Kidney capillary endothelial cell (primary cell): Measurements from ENCODE around the gene ADAM12.

ENCODE experiments used
- DNase-seq: peaks from one replicate; pipeline ENCODE4 v3.0.0-alpha.2; 2018; ENCODE audit warnings: low spot score

Gene ADAM12

GRCh38 chr10:126083009-126083408 is 305.3 kb downstream of the ADAM12 start:
- no peak for DNase-seq

- no peak for DNase-seq
Observed at GRCh38 chr10:126081841-126082466, 306.3 kb downstream of the ADAM12 start.

GRCh38 chr10:126080879-126081411 is 307.3 kb downstream of the ADAM12 start:
- peak; percentile 81 for DNase-seq

- DNase-seq, result no peak
Observed at GRCh38 chr10:126080291-126080825, 307.9 kb downstream of the ADAM12 start.

GRCh38 chr10:126075009-126075408 is 313.3 kb downstream of the ADAM12 start:
- DNase-seq, result peak; percentile 65

- no peak for DNase-seq
Observed at GRCh38 chr10:126074291-126074690, 314.0 kb downstream of the ADAM12 start.

- no peak for DNase-seq
Observed at GRCh38 chr10:126073606-126074005, 314.7 kb downstream of the ADAM12 start.

- no peak for DNase-seq
Observed at GRCh38 chr10:126072622-126073021, 315.7 kb downstream of the ADAM12 start.

GRCh38 chr10:126070476-126071215 is 317.6 kb downstream of the ADAM12 start:
- no peak for DNase-seq

- no peak for DNase-seq
Observed at GRCh38 chr10:126068322-126068721, 320.0 kb downstream of the ADAM12 start.

- DNase-seq, result no peak
Observed at GRCh38 chr10:126066456-126066855, 321.8 kb downstream of the ADAM12 start.

- DNase-seq, result no peak
Observed at GRCh38 chr10:126065751-126066377, 322.4 kb downstream of the ADAM12 start.

GRCh38 chr10:126064512-126064911 is 323.8 kb downstream of the ADAM12 start:
- no peak for DNase-seq

GRCh38 chr10:126063353-126063791 is 324.9 kb downstream of the ADAM12 start:
- no peak for DNase-seq

GRCh38 chr10:126062131-126063032 is 325.9 kb downstream of the ADAM12 start:
- DNase-seq, result peak; percentile 98

- DNase-seq, result no peak
Observed at GRCh38 chr10:126061526-126061925, 326.8 kb downstream of the ADAM12 start.

GRCh38 chr10:126060261-126060931 is 327.9 kb downstream of the ADAM12 start:
- DNase-seq, result peak; percentile 97

GRCh38 chr10:126059076-126059826 is 329.0 kb downstream of the ADAM12 start:
- no peak for DNase-seq

GRCh38 chr10:126058507-126058906 is 329.8 kb downstream of the ADAM12 start:
- no peak for DNase-seq

GRCh38 chr10:126058104-126058503 is 330.2 kb downstream of the ADAM12 start:
- no peak for DNase-seq
